ENCODE data around the gene DCST2.
A peak's percentile ranks its signal among the peaks of the same experiment; 100 is the strongest.

DCST2 gene

GRCh38 chr1:155033524-155033923 lies at the start of gene DCST2, which contains the start of gene DCST1:
Gene DCST2, minus strand, starts transcription at chr1:155033781. Its CDS starts 80 bp downstream, at chr1:155033701.
Gene DCST1, plus strand, starts transcription at chr1:155033824. Its CDS starts 213 bp downstream, at chr1:155034037.
- no peak for DNase-seq

- DNase-seq: no peak
These were observed 49.5 kb upstream of the DCST2 start for GRCh38 chr1:155083052-155083541.

- peak in 1 of 2 experiments; percentile 59 for DNase-seq
These were observed 48.9 kb upstream of the DCST2 start for GRCh38 chr1:155082301-155083051.

- peak in 1 of 2 experiments; percentile 58 for DNase-seq
These were observed 48.1 kb upstream of the DCST2 start for GRCh38 chr1:155081472-155082300.

- peak in 1 of 2 experiments; percentile 58 for DNase-seq
These were observed 47.0 kb upstream of the DCST2 start for GRCh38 chr1:155080312-155081228.

GRCh38 chr1:155079487-155080311 lies 46.1 kb upstream of the DCST2 start:
- DNase-seq: peak in 1 of 2 experiments; percentile 43

GRCh38 chr1:155079210-155079486 lies 45.6 kb upstream of the DCST2 start:
- DNase-seq: peak in 1 of 2 experiments; percentile 42

GRCh38 chr1:155078469-155079209 lies 45.1 kb upstream of the DCST2 start, which contains the start of gene EFNA3:
Gene EFNA3, plus strand, starts transcription at chr1:155078837. Its CDS starts 105 bp downstream, at chr1:155078942.
- peak; percentile 78 to 84 for DNase-seq

GRCh38 chr1:155077758-155078445 lies 44.3 kb upstream of the DCST2 start:
- DNase-seq: no peak

GRCh38 chr1:155077346-155077745 lies 43.8 kb upstream of the DCST2 start:
- no peak for DNase-seq

- DNase-seq: no peak
These were observed 42.8 kb upstream of the DCST2 start for GRCh38 chr1:155076371-155076770.

GRCh38 chr1:155075535-155075934 lies 42.0 kb upstream of the DCST2 start:
- DNase-seq: no peak

GRCh38 chr1:155073377-155074242 lies 40.0 kb upstream of the DCST2 start:
- DNase-seq: no peak

GRCh38 chr1:155072531-155073289 lies 39.1 kb upstream of the DCST2 start:
- no peak for DNase-seq

- DNase-seq: no peak
These were observed 38.1 kb upstream of the DCST2 start for GRCh38 chr1:155071701-155072100.

- DNase-seq: peak; percentile 81 to 86
These were observed 37.4 kb upstream of the DCST2 start for GRCh38 chr1:155070721-155071569.

GRCh38 chr1:155070158-155070621 lies 36.6 kb upstream of the DCST2 start:
- DNase-seq: no peak

All from activated T-cell treated with anti-CD3 and anti-CD28 coated beads, Interleukin-2, amount 50 U/mL, for 48 hours (primary cell).